Transverse colon (tissue), 4 donors: ENCODE data around the gene TBC1D16. TPM values are rescaled to one million over a fixed set of nuclear protein-coding genes. Genes with fewer than 3 reads are reported as not detected.
A peak's percentile ranks its signal among the peaks of the same experiment; 100 is the strongest.

Experiments
- DNase-seq: peaks from one replicate; pipeline ENCODE4 v3.0.0-alpha.2; 2019
- H3K27ac ChIP-seq, 4 donors: fragments of 200-600 bp; sonication (generic); 2 replicates each; pipeline ENCODE4 v1.5.1; 2016 to 2018; ENCODE audit warnings: inconsistent platforms in 4 of 4
- H3K27me3 ChIP-seq: fragments of 200-600 bp; sonication (generic); 2 replicates; pipeline ENCODE4 v1.5.1; 2017; ENCODE audit warnings: inconsistent platforms
- H3K36me3 ChIP-seq, 4 donors: fragments of 200-600 bp; sonication (generic); 2 replicates each; pipeline ENCODE4 v1.5.1; 2017 to 2019; ENCODE audit warnings: inconsistent platforms in 4 of 4
- H3K4me1 ChIP-seq, 4 donors: fragments of 200-600 bp; sonication (generic); 2 replicates each; pipeline ENCODE4 v1.5.1; 2017 to 2020; ENCODE audit warnings: inconsistent platforms in 4 of 4
- H3K4me3 ChIP-seq, 4 donors: fragments of 200-600 bp; sonication (generic); 1 replicate in 1 of 4; 2 replicates in 3 of 4; pipeline versions ENCODE4 v1.5.1 to v1.6.1; 2017 to 2019; ENCODE audit warnings: inconsistent platforms in 4 of 4
- H3K9me3 ChIP-seq, 2 donors: fragments of 200-600 bp; sonication (generic); 2 replicates each; pipeline ENCODE4 v1.5.1; 2017 to 2019; ENCODE audit warnings: inconsistent platforms in 2 of 2
- EP300 ChIP-seq: sonication (generic); formaldehyde crosslinking; IDR thresholded peaks from one replicate; pipeline ENCODE4 v1.6.1; 2017; ENCODE audit warnings: antibody characterized with exemption, low read depth
- POLR2A ChIP-seq: fragments of 450-650 bp; IDR thresholded peaks from one replicate; pipeline ENCODE4 v1.6.1; 2016; ENCODE audit warnings: antibody characterized with exemption, mild to moderate bottlenecking, moderate library complexity
- POLR2AphosphoS5 ChIP-seq, 3 donors: sonication (generic); formaldehyde crosslinking; IDR thresholded peaks; one replicate each; pipeline ENCODE4 v1.6.1; 2016; ENCODE audit warnings: antibody characterized with exemption in 3 of 3
- WGBS, 2 donors: methylation state at CpG; one replicate each; pipeline ENCODE4 v1.1.5; 2018; ENCODE audit warnings: low coverage in 1 of 2; 5-methylcytosine and 5-hydroxymethylcytosine counted together
- in situ Hi-C, 4 donors: fragments of 200-750 bp; cut with MboI; loops; one replicate each; pipeline versions ENCODE4 v1.15.0 to v1.15.1; 2017; ENCODE audit warnings: low sequenced_read_pairs in 3 of 4, low pct_ligation_motif_present in 1 of 4, low pct_unique_long_range_greater_than_20kb in 1 of 4
- intact Hi-C: fragments of 100-400 bp; cut with DNase I; formaldehyde crosslinking; loops from one replicate; pipeline ENCODE4 v1.15.1; 2023; ENCODE audit warnings: low total_unique reads
- total RNA-seq, 4 donors: library from RNA; depleted of rRNA; stranded (reverse); fragments of >200 nt; gene quantifications; one replicate each; pipeline ENCODE4 v1.1.0, GENCODE V29; 2016
- TF ChIP-seq, protein P1 (sequence below), 5 experiments: fragments of 200-600 bp in 3 of 5; fragments of 450-650 bp in 2 of 5; sonication (generic) in 3 of 5; IDR thresholded peaks; 1 replicate in 2 of 5; 2 replicates in 3 of 5; pipeline ENCODE4 v1.5.1; 2016 to 2017; ENCODE audit warnings: antibody characterized with exemption in 5 of 5, inconsistent platforms in 3 of 5, mild to moderate bottlenecking in 2 of 5, moderate library complexity in 1 of 5

Gene TBC1D16
- total RNA-seq, 4 donors from 2014 or later = 12.3 to 22.4 (median 18.1) TPM

DNA sequence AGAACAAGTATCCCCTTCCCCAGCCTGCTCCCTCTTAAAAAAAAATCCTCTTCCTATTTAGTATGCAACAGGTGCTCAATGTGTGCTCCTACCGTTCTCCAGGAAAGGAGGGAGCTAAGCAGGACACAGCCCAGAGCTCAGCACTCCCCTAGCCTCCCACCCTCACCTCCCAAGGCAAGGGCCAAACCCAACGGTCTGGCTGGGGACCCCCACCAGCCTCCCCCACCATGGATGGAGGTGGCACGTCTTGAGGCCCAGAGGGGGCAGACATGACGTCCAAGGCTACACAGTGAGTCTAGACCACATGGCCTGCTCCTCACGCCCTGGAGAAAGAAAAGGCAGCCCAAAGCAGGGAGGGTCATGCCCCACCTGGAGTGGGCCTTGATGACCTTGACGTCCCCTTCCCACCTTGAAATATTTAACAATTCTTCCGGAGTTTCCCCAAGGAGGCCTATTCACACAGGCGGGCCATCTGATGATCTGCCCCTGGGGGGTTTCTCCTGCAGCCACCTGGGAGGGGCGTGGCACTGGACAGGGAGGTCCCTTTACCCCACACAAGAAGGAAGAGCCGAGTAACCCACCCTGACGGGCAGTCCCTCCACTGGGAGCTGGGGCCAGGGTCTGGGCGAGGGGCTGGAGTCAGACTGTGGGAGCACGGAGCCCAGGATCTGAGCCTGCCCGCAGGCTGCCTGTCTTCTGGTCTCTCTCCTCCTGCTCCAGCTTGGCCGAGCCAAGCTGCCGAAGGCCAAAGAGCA, 107.0 kb downstream of the TBC1D16 start:
- no peak overlapping the region for H3K27ac ChIP-seq
- no peaks in the 10 kb centered on the region for H3K36me3 ChIP-seq
- peaks cover 10 to 64% (median 53%) of the 10 kb centered on the region in 4 donors for H3K4me1 ChIP-seq
- peaks cover 56% of the 10 kb centered on the region for H3K27me3 ChIP-seq
- 84% methylated on average over 16 of the region's 16 CpGs; no CpG with 5 or more reads in 1 of the 2 donors for WGBS, 2 donors
- intact Hi-C loops = no loop called here
- TF ChIP-seq, protein P1, sequence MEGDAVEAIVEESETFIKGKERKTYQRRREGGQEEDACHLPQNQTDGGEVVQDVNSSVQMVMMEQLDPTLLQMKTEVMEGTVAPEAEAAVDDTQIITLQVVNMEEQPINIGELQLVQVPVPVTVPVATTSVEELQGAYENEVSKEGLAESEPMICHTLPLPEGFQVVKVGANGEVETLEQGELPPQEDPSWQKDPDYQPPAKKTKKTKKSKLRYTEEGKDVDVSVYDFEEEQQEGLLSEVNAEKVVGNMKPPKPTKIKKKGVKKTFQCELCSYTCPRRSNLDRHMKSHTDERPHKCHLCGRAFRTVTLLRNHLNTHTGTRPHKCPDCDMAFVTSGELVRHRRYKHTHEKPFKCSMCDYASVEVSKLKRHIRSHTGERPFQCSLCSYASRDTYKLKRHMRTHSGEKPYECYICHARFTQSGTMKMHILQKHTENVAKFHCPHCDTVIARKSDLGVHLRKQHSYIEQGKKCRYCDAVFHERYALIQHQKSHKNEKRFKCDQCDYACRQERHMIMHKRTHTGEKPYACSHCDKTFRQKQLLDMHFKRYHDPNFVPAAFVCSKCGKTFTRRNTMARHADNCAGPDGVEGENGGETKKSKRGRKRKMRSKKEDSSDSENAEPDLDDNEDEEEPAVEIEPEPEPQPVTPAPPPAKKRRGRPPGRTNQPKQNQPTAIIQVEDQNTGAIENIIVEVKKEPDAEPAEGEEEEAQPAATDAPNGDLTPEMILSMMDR (IDR thresholded peaks at IDR 0.05) = no peak
- TF ChIP-seq POLR2AphosphoS5 (IDR thresholded peaks at IDR 0.05) (no peak), POLR2A (no peak), EP300 (no peak)
- H3K9me3 ChIP-seq = no peaks in the 10 kb centered on the region
- in situ Hi-C loops = no loop called here
- DNase-seq = no peak
- no peak overlapping the region for H3K4me3 ChIP-seq

DNA sequence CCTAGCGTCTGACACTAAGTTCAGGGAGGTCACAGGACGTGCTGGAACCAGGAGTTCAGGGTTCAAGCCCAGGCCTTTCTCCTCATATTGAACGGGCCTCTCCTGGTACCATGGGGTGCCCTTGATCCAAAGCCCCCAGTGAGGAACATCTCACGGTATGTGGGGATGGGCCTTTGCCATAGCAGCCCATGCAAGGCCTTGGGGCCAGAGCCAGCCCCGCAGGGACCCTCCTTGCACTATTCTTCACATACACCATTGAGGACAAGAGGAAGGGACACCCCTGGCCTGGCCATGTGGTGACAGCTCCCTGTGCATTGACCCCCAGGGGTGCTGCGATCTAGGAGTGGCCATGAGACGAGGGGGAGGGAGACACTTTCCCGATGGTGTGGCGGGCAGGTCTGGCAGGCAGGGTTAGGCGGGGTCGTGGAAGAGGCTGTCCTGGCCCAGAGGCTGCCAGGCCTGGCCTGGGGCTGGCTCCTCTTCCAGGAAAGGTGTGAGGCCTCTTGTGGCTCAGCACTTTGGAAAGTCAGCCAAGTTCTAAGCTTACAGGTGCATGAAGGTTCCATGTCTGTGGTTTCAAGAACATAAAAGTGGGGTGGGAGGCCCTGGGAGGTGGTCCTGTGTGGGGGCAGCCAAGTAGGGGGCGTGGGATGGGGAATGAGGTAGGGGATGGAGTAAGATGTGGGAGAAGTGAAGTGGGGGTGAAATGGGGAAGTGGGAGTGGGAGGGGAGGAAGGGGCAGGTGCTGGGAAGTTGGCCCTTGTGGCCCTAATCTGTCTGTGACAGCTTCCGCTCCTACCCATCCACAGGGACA, 107.8 kb downstream of the TBC1D16 start:
- Histone ChIP-seq H3K4me3 (no peak overlapping the region), H3K27me3 (peaks cover 52% of the 10 kb centered on the region), H3K27ac (no peak overlapping the region), H3K4me1 (peaks cover 8 to 57% (median 46%) of the 10 kb centered on the region in 4 donors), H3K36me3 (no peaks in the 10 kb centered on the region), H3K9me3 (no peaks in the 10 kb centered on the region)
- intact Hi-C loops = no loop called here
- WGBS, 2 donors = 70 to 73% methylated on average over 2 to 13 of the region's 13 CpGs
- no peak for DNase-seq
- in situ Hi-C loops = no loop called here
- TF ChIP-seq POLR2AphosphoS5 (IDR thresholded peaks at IDR 0.05) (no peak), EP300 (no peak)
- TF ChIP-seq, protein P1 (IDR thresholded peaks at IDR 0.05) = no peak

DNA sequence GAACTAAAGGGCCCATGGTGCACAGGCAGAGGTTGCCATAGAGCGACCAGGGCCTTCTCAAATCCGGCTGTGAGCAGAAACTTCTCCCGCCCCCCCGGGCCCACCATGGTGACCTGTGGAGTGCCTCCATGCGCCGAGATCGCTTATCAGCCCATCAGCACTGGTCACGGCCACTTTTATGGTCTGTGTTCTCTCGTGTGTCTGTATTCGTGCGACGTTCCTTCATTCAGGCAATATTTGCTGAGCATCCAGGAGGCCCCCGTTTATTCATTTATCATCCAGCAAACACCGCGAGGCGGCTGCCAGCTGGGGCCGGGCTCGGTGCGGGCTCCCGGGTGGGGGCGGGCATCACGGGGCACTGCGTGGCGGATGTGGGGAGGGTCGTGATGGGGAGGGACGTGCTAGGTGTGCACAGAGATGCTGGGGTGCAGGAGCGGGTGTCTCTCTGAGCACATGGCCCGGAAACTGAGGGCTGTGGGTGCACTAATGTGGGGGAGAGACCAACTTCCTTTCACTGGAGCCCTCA, 108.5 kb downstream of the TBC1D16 start:
- H3K27ac ChIP-seq = no peak overlapping the region
- peaks cover 10 to 54% (median 45%) of the 10 kb centered on the region in 4 donors for H3K4me1 ChIP-seq
- TF ChIP-seq POLR2A (no peak), EP300 (no peak), POLR2AphosphoS5 (IDR thresholded peaks at IDR 0.05) (no peak)
- TF ChIP-seq, protein P1 (IDR thresholded peaks at IDR 0.05) = no peak
- DNase-seq = no peak
- no peaks in the 10 kb centered on the region for H3K9me3 ChIP-seq
- in situ Hi-C loops = no loop called here
- H3K27me3 ChIP-seq = peaks cover 46% of the 10 kb centered on the region
- WGBS, 2 donors = 61% methylated on average over 28 of the region's 28 CpGs; no CpG with 5 or more reads in 1 of the 2 donors
- intact Hi-C loops = no loop called here
- H3K36me3 ChIP-seq = no peaks in the 10 kb centered on the region
- no peak overlapping the region for H3K4me3 ChIP-seq

DNA sequence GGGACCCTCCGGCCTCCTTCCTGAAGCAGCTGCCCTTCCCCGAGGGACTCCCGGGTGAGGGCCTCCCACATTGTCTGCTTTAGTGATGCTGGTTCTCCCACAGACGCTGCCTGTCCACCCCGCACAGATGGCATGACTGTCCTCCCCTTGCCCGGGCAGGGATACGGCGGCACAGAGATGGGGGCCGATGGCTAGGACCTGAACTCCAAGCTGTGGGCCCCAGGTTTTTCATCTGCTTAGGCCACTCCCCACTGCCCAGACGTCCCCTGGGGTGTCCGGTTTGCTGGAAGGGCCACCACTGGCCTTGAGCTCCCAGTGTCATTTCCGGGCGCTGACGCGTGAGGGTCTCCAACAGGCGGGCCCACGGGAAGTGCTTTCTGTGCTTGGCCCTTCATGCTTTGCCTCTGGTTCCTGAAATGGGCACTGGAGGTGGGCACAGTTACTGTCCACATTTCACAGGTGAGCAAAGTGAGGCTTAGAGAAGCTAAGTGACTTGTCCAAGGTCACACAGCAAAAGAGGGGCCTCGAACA, 109.0 kb downstream of the TBC1D16 start:
- Histone ChIP-seq H3K4me1 (peaks cover 15 to 54% (median 45%) of the 10 kb centered on the region in 4 donors), H3K27ac (peak overlapping the region in 1 of 4 donors; percentile 77), H3K27me3 (peaks cover 44% of the 10 kb centered on the region), H3K4me3 (no peak overlapping the region), H3K9me3 (no peaks in the 10 kb centered on the region), H3K36me3 (no peaks in the 10 kb centered on the region)
- 84% methylated on average over 12 of the region's 18 CpGs; no CpG with 5 or more reads in 1 of the 2 donors for WGBS, 2 donors
- DNase-seq = no peak
- in situ Hi-C loops (no loop called here), intact Hi-C loops (no loop called here)
- TF ChIP-seq POLR2AphosphoS5 (IDR thresholded peaks at IDR 0.05) (no peak), EP300 (no peak), POLR2A (no peak)
- TF ChIP-seq, protein P1 (IDR thresholded peaks at IDR 0.05) = no peak
